NCI-H2227 treated with DMSO at 0.1 percent for 48 hours (cell line): Measurements from ENCODE around the gene DLG2.
"Not testable (repeated sequence)": the region's sequence is repeated elsewhere in the genome, so short reads cannot be mapped to it uniquely, and the experiment has no call there.

Experiments used
- DNase-seq: peaks from one replicate; lab custom pipeline; 2025; lab: John Stamatoyannopoulos, UW

The DLG2 gene

GRCh38 chr11:84901991-84902390 lies 725.2 kb downstream of the DLG2 start:
- peak; percentile 90 for DNase-seq

GRCh38 chr11:84899740-84900139 lies 727.4 kb downstream of the DLG2 start:
- no peak for DNase-seq

- no peak for DNase-seq
Observed at GRCh38 chr11:84899134-84899533, 728.0 kb downstream of the DLG2 start.

DNA sequence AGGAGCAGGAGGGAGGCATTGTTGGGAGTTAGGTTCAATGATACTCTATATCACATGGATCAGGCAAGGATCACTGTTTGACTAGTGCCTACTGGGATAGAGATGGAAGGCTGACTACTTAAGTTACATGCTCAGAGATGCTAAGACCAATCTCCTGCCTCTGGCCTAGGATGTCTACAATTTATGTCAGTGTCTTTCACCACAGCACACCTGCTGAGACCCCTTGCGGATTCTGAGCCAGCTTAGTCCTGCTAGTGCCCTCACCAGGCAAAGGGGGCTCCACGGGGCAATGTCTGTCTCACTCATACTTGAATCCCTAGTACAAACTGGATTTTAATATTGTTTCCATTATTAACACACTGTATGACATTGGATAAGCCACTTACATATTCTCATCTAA lies 732.5 kb downstream of the DLG2 start:
- DNase-seq, result no peak

- DNase-seq, result no peak
Observed at GRCh38 chr11:84890676-84891075, 736.5 kb downstream of the DLG2 start.

DNA sequence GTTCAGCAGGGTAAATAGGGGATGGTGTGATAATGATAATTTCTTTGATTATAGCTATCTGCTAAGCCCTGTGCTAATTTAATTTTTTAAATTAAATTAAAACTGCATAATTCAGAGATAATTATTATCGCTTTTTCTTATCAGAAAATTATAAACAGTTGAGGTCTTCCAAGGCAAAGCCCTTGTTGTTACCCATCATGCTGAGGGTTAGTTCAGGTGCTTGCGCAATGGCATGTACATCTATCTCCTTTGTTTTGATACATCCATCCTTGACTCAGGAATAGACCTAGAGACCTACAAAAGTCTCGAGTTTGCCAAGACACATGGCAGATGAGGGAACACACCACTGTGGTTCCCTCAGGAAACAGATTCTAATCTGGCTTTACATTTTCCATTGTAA lies 737.6 kb downstream of the DLG2 start:
- no peak for DNase-seq

DNA sequence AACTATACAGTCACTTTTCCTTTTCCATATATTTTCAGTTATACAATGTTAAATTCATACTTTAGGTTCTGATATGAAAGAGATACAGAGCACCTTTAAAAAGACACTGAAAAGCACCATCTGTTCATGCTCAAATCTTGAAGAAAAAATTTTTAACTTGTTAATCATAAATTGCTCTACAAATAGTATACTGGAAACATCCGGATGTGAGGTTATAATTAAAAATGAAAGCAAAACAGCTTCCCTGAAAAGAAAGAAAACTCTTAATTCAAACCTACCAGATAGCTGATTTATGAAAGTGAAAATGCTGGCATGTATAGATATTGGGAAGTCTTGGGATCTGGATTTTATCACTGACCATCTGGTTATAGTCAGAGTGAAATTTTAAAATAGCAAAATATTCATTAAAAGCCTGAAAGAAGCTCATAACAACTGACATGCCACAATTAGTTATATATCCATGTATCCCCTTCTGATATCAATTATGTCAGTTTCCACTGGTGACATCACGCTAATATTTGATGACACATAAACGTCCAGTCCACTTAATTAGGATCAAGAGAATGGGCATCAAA lies 740.0 kb downstream of the DLG2 start:
- DNase-seq, result no peak

DNA sequence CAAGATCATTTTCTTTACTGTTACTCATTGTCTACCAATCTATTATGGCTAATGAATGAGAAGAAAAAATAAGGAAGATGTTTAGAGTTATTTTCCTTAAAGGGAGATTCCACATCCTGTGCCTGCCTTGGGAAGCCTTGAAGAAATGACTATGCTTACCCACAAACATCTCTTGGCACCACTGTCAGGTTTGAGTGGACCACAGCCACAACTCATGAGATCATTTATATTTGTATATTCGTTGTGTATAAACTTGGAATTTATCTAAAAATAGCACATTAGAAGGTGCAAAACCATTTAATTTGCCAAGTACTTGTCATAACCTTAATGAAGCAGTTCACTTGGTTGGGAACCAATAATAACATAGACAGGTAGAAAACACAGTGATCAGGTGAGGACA lies 740.8 kb downstream of the DLG2 start:
- DNase-seq, result no peak

DNA sequence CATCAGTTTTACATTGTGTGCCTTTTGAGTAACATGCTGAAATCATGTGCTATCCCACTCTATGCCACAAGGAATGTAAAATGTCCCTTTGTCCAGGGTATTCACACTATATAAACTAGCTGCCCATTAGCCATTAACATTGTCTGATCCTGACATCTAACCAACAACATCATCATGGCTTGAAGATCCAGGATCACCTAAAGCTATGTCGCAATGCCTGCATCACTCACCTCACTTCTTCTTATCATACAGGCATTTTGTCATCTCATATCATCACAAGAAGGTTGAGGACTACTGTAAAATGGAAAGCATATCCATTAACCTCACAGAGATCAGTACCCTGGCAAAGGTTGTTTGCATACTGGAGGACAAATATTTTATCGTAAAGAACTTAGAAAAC lies 742.3 kb downstream of the DLG2 start:
- DNase-seq, result no peak

GRCh38 chr11:84882056-84882455 lies 745.1 kb downstream of the DLG2 start:
- DNase-seq, result no peak

DNA sequence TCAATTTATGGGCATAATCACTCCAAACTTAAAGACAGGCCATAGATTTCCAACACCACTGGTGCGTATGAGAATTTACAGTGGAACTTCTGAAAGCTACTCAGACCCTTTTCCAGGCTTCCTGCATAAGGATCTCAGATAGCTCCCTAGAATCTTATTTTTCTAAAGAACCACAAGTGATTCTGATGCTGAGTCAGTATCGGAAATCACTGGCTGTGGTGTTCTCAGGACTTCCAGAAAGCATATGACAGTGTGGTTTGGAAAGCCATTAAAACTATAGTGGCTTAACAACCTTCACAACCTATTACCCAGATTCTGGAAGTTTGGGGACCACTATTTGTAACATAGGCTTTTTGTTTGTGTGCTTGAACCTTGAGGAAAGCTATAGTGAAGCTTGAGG lies 756.0 kb downstream of the DLG2 start:
- no peak for DNase-seq

DNA sequence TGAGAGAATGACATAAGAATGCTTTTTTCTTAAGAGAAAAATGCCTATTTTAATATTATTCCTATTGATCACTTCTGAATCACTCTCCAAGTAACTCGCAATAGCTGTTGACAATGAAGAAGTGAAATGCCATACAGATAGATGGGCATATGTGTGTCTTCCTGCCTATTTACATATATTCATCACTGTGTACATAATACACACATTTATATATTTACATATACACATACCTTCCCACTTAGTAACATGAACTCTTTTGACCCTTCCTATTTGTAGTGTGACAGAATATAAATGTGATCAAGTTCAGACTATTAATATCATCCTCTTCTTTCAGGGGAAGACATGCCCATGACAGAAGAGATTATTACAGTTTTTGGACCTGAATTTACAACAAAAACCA lies 756.7 kb downstream of the DLG2 start:
- no peak for DNase-seq

DNA sequence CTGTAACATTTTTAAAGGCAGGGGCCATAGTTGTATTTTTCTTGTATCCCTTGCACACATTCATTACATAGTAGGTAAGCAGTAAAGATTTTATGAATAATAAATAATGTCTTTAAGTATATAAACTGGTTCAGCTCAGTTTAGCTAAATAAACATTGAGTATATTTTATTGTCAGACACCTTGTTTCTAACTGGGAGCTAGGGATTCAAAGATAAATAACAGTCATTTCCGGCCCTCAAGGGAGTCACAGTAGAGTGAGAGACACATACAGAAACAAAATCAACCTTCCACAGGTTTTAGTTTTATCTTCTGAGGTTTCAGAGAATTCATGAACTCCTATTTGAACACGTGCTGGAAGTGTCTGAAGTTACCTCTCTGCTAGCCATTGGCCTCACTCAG lies 760.2 kb downstream of the DLG2 start:
- DNase-seq, result no peak

- DNase-seq, result no peak
Observed at GRCh38 chr11:84865791-84866535, 761.2 kb downstream of the DLG2 start.

GRCh38 chr11:84865257-84865656 lies 761.9 kb downstream of the DLG2 start:
- no peak for DNase-seq

- DNase-seq, result no peak
Observed at GRCh38 chr11:84857746-84858145, 769.4 kb downstream of the DLG2 start.

DNA sequence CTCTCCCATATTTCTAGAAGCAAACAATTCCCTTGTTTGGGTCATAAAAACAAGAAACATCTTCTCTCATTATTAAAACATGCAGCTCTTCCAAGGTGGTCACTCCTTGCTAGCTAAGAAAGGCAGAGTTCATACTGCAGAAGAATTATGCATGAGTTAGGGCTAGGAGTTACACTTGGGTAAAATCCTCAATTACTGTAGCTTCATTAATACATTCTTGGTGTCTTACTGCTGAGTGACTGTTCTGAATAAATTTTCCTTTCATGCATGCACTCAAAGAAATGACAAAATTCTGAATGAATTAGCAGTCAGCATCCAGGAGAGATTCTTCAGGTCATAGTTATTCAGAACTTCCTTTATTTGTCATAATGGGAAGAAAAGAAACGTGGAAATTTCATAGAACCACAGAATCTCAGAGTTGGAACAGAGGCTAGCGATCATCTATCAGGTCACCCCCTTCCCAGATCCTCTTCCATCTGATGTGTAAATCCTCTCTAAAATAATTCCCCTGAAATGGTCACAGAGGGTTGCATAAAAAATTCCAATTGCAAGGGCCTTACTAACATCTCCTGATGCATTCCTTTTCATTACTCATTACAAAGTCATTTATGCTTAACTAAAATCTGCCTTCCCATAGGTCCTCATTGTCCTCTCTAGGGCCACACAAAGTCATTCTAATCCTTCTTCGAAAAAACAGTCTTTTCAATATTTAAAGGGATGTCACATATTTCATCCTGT lies 771.5 kb downstream of the DLG2 start:
- no peak for DNase-seq

DNA sequence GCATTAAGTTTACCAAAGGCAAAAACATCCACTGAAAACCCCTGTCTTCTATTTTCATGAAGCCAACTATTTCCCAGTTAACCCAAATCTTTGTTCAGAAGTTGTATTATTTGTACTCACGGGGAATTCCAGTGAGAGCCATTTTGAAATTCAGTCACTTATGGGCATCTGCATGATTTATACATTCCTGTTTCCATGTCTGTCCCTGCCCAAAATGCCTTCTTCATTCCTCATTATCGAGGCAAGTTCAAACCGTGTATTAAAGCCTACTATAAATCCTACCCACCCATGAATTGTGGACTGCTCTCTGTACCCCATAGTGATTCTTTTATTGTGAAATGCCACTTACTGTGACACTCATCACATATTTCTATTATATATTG lies 772.7 kb downstream of the DLG2 start:
- no peak for DNase-seq

GRCh38 chr11:84853841-84854497 lies 773.2 kb downstream of the DLG2 start:
- DNase-seq, result no peak

DNA sequence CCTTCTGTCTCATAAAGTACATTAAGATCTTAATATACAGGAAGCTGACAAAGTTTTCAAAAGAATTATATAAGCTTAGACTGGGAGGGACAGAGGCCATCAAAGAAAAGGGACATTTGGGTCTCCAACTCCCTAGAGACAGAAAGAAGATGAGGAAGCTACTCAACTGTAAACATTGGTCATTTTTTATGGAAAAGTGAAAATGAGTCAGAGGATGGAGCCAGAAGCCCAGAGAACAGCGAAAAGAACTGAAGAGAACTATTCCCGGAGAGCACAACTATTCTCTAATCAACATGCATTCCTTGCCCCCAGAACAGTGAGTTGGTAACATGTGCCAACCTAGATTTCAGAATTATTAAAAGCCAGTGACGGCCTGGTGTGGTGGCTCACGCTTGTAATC lies 779.3 kb downstream of the DLG2 start:
- no peak for DNase-seq

DNA sequence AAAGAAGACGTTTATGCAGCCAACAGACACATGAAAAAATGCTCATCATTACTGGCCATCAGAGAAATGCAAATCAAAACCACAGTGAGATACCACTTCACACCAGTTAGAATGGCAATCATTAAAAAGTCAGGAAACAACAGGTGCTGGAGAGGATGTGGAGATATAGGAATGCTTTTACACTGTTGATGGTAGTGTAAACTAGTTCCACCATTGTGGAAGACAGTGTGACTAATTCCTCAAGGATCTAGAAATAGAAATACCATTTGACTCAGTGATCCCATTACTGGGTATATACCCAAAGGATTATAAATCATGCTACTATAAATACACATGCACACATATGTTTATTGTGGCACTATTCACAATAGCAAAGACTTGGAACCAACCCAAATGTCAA lies 786.9 kb downstream of the DLG2 start:
- DNase-seq, result not testable (repeated sequence)

- no peak for DNase-seq
Observed at GRCh38 chr11:84837402-84838069, 789.6 kb downstream of the DLG2 start.
